Stimulated activated CD4-positive, alpha-beta T cell treated with anti-CD3 and anti-CD28 coated beads, Interleukin-1b, Interleukin-23, amount 100 ng/mL, for 4 hours (primary cell): ENCODE results near the gene CTPS2.

ENCODE experiments used
- DNase-seq, 2 donors: peaks; one replicate each; pipeline ENCODE4 v3.0.0-alpha.2; 2020; ENCODE audit warnings: low read depth in 2 of 2

Gene CTPS2

GRCh38 chrX:16559206-16559619, 153.3 kb downstream of the CTPS2 start:
- no peak for DNase-seq

GRCh38 chrX:16558489-16558888, 154.0 kb downstream of the CTPS2 start:
- DNase-seq: no peak

GRCh38 chrX:16552546-16552945, 159.9 kb downstream of the CTPS2 start:
- DNase-seq: no peak

GRCh38 chrX:16547644-16548043, 164.8 kb downstream of the CTPS2 start:
- no peak for DNase-seq

- no peak for DNase-seq
These were observed 167.5 kb downstream of the CTPS2 start for GRCh38 chrX:16544969-16545368.
